SK-N-SH (cell line): Measurements from ENCODE around the gene KRTAP20-4. TPM values are rescaled to one million over a fixed set of nuclear protein-coding genes. Genes with fewer than 3 reads are reported as not detected.

Experiments used
- CTCF ChIA-PET: fragments of 300-600, 350-600 bp; formaldehyde crosslinking; extraction: SDS; loops from one replicate; lab custom pipeline; 2021; lab: Yijun Ruan, JAX
- POLR2A ChIA-PET: fragments of 350-600 bp; sonication (Branson Sonifier 250); formaldehyde crosslinking; extraction: SDS; loops from one replicate; lab custom pipeline; 2020; ENCODE audit warnings: antibody characterized with exemption, inconsistent platforms; lab: Yijun Ruan, JAX
- DNase-seq: peaks from one replicate; pipeline ENCODE4 v3.0.0; 2012
- H2AFZ ChIP-seq: fragments of 200-600 bp; sonication (generic); 2 replicates; pipeline ENCODE4 v1.8.1; 2016; ENCODE audit warnings: antibody characterized with exemption, mild to moderate bottlenecking, low read depth
- H3F3A ChIP-seq: fragments of 200-600 bp; sonication (generic); replicated peaks from 2 replicates; pipeline ENCODE3; 2016; ENCODE audit warnings: antibody characterized with exemption, mild to moderate bottlenecking; ENCODE audit not compliant: insufficient read depth
- H3K27ac ChIP-seq, 2 experiments: fragments of 200-500 bp in 1 of 2; fragments of 200-600 bp in 1 of 2; sonication (Bioruptor generic) in 1 of 2; sonication (generic), shearing (Covaris generic) in 1 of 2; 2 replicates each; pipeline versions ENCODE4 v1.5.1 to v1.6.1; 2014 to 2016; ENCODE audit warnings: low read depth in 2 of 2, inconsistent platforms in 1 of 2, low read length in 1 of 2, mild to moderate bottlenecking in 1 of 2, mixed read lengths in 1 of 2
- H3K27me3 ChIP-seq: fragments of 200-600 bp; sonication (generic), shearing (Covaris generic); 2 replicates; pipeline ENCODE4 v1.6.1; 2016; ENCODE audit warnings: mixed run types; ENCODE audit not compliant: insufficient read depth
- H3K36me3 ChIP-seq, 2 experiments: fragments of 200-500 bp in 1 of 2; fragments of 200-600 bp in 1 of 2; sonication (Bioruptor generic) in 1 of 2; sonication (generic) in 1 of 2; replicated peaks in 1 of 2; 2 replicates each; pipeline versions ENCODE3 to v1.5.1; 2014 to 2016; ENCODE audit warnings: low read length in 1 of 2, mild to moderate bottlenecking in 1 of 2; ENCODE audit not compliant: insufficient read depth in 2 of 2, control insufficient read depth in 1 of 2
- H3K4me1 ChIP-seq, 2 experiments: fragments of 200-500 bp in 1 of 2; fragments of 200-600 bp in 1 of 2; sonication (Bioruptor generic) in 1 of 2; sonication (generic), shearing (Covaris generic) in 1 of 2; 2 replicates each; pipeline versions ENCODE4 v1.5.1 to v1.6.1; 2014 to 2016; ENCODE audit warnings: low read depth in 1 of 2, low read length in 1 of 2, mixed run types in 1 of 2; ENCODE audit not compliant: insufficient read depth in 2 of 2, control insufficient read depth in 1 of 2
- H3K4me2 ChIP-seq: fragments of 200-600 bp; sonication (generic), shearing (Covaris generic); 2 replicates; pipeline ENCODE4 v1.6.1; 2017; ENCODE audit warnings: mixed run types
- H3K4me3 ChIP-seq, 2 experiments: fragments of 200-500 bp in 1 of 2; fragments of 200-600 bp in 1 of 2; sonication (Bioruptor generic) in 1 of 2; sonication (generic), shearing (Covaris generic) in 1 of 2; 2 replicates each; pipeline versions ENCODE4 v1.5.1 to v1.8.1; 2014 to 2016; ENCODE audit warnings: low read depth in 2 of 2, inconsistent platforms in 1 of 2, low read length in 1 of 2, mild to moderate bottlenecking in 1 of 2, mixed read lengths in 1 of 2, moderate library complexity in 1 of 2
- H3K79me2 ChIP-seq: fragments of 200-600 bp; sonication (generic); 2 replicates; pipeline ENCODE4 v1.8.1; 2017; ENCODE audit warnings: mild to moderate bottlenecking; ENCODE audit not compliant: insufficient read depth
- H3K9ac ChIP-seq: fragments of 200-600 bp; sonication (generic); 2 replicates; pipeline ENCODE4 v1.6.1; 2017; ENCODE audit warnings: mixed run types
- H3K9me2 ChIP-seq: fragments of 200-600 bp; sonication (generic); 2 replicates; pipeline ENCODE4 v1.6.1; 2017; ENCODE audit warnings: mixed run types
- H3K9me3 ChIP-seq: fragments of 200-600 bp; sonication (generic); 2 replicates; pipeline ENCODE4 v1.6.1; 2017; ENCODE audit warnings: mixed run types, mild to moderate bottlenecking, moderate library complexity
- H4K20me1 ChIP-seq: fragments of 200-600 bp; sonication (generic); 2 replicates; pipeline ENCODE4 v1.6.1; 2017; ENCODE audit warnings: mild to moderate bottlenecking, mixed run types; ENCODE audit not compliant: insufficient read depth
- CTCF ChIP-seq: fragments of 200-600 bp; sonication (generic); IDR thresholded peaks from 2 replicates; pipeline ENCODE4 v1.6.1; 2017; ENCODE audit warnings: antibody characterized with exemption, mild to moderate bottlenecking, moderate library complexity
- EP300 ChIP-seq, 2 experiments: IDR thresholded peaks; 2 replicates each; pipeline versions ENCODE4 v1.4.0 to v1.6.1; 2012; ENCODE audit warnings: borderline replicate concordance in 1 of 2, low read depth in 1 of 2, low read length in 1 of 2
- EZH2phosphoT487 ChIP-seq: fragments of 200-600 bp; sonication (generic); IDR thresholded peaks from 2 replicates; pipeline ENCODE4 v1.6.1; 2017; ENCODE audit warnings: low read depth, mixed run types, mild to moderate bottlenecking, antibody characterized with exemption, moderate library complexity, borderline replicate concordance
- FOSL2 ChIP-seq: IDR thresholded peaks from 2 replicates; pipeline ENCODE4 v1.4.0; 2012; ENCODE audit warnings: low read depth, mild to moderate bottlenecking, moderate library complexity, borderline replicate concordance
- FOXM1 ChIP-seq: IDR thresholded peaks from 2 replicates; pipeline ENCODE4 v1.4.0; 2012; ENCODE audit warnings: low read depth, mild to moderate bottlenecking
- MEF2A ChIP-seq: IDR thresholded peaks from 2 replicates; pipeline ENCODE4 v1.4.0; 2012; ENCODE audit warnings: low read depth, borderline replicate concordance
- NRF1 ChIP-seq: IDR thresholded peaks from 2 replicates; pipeline ENCODE4 v1.6.1; 2012; ENCODE audit warnings: low read depth, mild to moderate bottlenecking, low read length
- PBX3 ChIP-seq: IDR thresholded peaks from 2 replicates; pipeline ENCODE4; 2012
- REST ChIP-seq: IDR thresholded peaks from 2 replicates; pipeline ENCODE4 v1.6.1; 2012; ENCODE audit warnings: mild to moderate bottlenecking, low read depth, low read length, moderate library complexity
- RFX5 ChIP-seq: IDR thresholded peaks from 2 replicates; pipeline ENCODE4 v1.6.1; 2012; ENCODE audit warnings: mild to moderate bottlenecking, improper control_type of control experiment, low read length
- RXRA ChIP-seq: IDR thresholded peaks from 2 replicates; pipeline ENCODE4 v1.4.0; 2012; ENCODE audit warnings: low read depth, mild to moderate bottlenecking, borderline replicate concordance
- SMC3 ChIP-seq: IDR thresholded peaks from 2 replicates; pipeline ENCODE4 v1.6.1; 2012; ENCODE audit warnings: low read depth, low read length, improper control_type of control experiment
- TAF1 ChIP-seq: IDR thresholded peaks from 2 replicates; pipeline ENCODE4 v1.6.1; 2012; ENCODE audit warnings: low read depth, mild to moderate bottlenecking, low read length, moderate library complexity, borderline replicate concordance
- TCF12 ChIP-seq: IDR thresholded peaks from 2 replicates; pipeline ENCODE4 v1.4.0; 2012
- ZBTB33 ChIP-seq: IDR thresholded peaks from 2 replicates; pipeline ENCODE4 v1.4.0; 2012; ENCODE audit warnings: low read depth, borderline replicate concordance
- polyA plus RNA-seq, 3 experiments: library from polyadenylated mRNA; depleted of rRNA; stranded (reverse); fragments of >200 nt; gene quantifications; 2 replicates each; pipeline ENCODE4 v1.2.3, GENCODE V29; 2012

The KRTAP20-4 gene
- polyA plus RNA-seq, 1 of the 3 experiments (the other 2 are of a cell fraction): not detected

- no peaks in the 10 kb centered on the region for H3F3A ChIP-seq
- no peak overlapping the region for H3K27ac ChIP-seq
- H3K4me2 ChIP-seq: no peak overlapping the region
- H3K36me3 ChIP-seq: no peaks in the 10 kb centered on the region
- no peaks in the 10 kb centered on the region for H3K9me3 ChIP-seq
- no peaks in the 10 kb centered on the region for H4K20me1 ChIP-seq
- CTCF ChIA-PET: no interaction called here
- H2AFZ ChIP-seq: no peak overlapping the region
- H3K79me2 ChIP-seq: no peaks in the 10 kb centered on the region
- no peaks in the 10 kb centered on the region for H3K9me2 ChIP-seq
- no peaks in the 10 kb centered on the region for H3K4me1 ChIP-seq
- no peak overlapping the region for H3K4me3 ChIP-seq
- POLR2A ChIA-PET: no interaction called here
- DNase-seq: no peak
- H3K9ac ChIP-seq: no peak overlapping the region
- no peaks in the 10 kb centered on the region for H3K27me3 ChIP-seq
- TF ChIP-seq ZBTB33: no peak
- no peak for TF ChIP-seq PBX3
- TF ChIP-seq TCF12: no peak
- no peak for TF ChIP-seq CTCF
- TF ChIP-seq MEF2A: no peak
- no peak for TF ChIP-seq SMC3
- TF ChIP-seq RXRA: no peak
- TF ChIP-seq NRF1: no peak
- TF ChIP-seq TAF1: no peak
- TF ChIP-seq FOXM1: no peak
- no peak for TF ChIP-seq FOSL2
- TF ChIP-seq REST: no peak
- TF ChIP-seq EZH2phosphoT487: no peak
- TF ChIP-seq EP300 (IDR thresholded peaks at IDR 0.05; ENCODE audit: borderline replicate concordance in 1 of 2, low read depth in 1 of 2, low read length in 1 of 2): no peak
- no peak for TF ChIP-seq RFX5
Observed at GRCh38 chr21:30615199-30615598, 5.2 kb upstream of the KRTAP20-4 start.
